NCI-H1436 (cell line): ENCODE data around the gene SOX5.

Experiments
- DNase-seq: peaks from one replicate; lab custom pipeline; 2025; lab: John Stamatoyannopoulos, UW

The SOX5 gene

GRCh38 chr12:23600919-23601318, 348.6 kb downstream of the SOX5 start:
- DNase-seq: no peak

GRCh38 chr12:23596568-23596967, 352.9 kb downstream of the SOX5 start:
- DNase-seq: no peak

- no peak for DNase-seq
Measured at GRCh38 chr12:23587833-23588559, 361.5 kb downstream of the SOX5 start.

DNA sequence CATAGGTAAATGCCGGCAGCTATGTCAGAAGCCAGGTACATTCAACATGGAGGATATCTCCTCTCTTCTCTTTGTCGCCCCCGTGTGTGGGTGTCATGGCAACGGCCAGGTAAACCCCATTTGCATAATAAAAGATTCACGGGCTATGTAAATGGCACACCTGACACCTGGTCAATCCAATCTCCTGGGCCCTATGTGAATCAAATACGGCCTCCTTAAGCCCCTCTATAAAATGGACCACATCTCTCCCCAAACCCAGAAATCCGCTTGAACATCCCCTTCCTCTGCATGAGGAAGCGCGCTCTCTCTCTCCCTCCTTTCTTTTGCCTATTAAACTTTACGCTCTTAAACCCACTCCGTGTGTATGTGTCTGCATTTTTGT, 363.7 kb downstream of the SOX5 start:
- peak; percentile 6 for DNase-seq

- DNase-seq: no peak
Measured at GRCh38 chr12:23585156-23585781, 364.2 kb downstream of the SOX5 start.

DNA sequence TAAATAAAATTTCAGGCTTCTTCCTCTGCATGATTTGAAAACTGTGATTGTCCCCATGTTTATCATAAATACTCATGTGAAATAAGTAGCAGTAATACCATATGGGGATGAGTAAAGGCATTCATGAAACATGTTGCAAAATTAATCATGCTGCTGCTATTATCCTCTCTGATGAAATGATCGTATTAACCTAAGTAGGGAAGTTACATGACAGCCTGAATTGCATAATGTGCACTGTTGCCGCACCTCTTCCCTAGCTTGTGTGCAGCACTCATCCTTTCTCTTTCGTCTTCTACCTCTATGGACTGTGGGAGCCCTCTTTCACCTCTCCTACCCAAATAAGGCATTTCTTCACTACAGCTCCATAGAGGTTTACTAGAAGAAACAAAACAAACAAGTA, 367.6 kb downstream of the SOX5 start:
- no peak for DNase-seq

GRCh38 chr12:23579257-23579656, 370.2 kb downstream of the SOX5 start:
- DNase-seq: no peak

- DNase-seq: no peak
Measured at GRCh38 chr12:23576372-23576771, 373.1 kb downstream of the SOX5 start.

DNA sequence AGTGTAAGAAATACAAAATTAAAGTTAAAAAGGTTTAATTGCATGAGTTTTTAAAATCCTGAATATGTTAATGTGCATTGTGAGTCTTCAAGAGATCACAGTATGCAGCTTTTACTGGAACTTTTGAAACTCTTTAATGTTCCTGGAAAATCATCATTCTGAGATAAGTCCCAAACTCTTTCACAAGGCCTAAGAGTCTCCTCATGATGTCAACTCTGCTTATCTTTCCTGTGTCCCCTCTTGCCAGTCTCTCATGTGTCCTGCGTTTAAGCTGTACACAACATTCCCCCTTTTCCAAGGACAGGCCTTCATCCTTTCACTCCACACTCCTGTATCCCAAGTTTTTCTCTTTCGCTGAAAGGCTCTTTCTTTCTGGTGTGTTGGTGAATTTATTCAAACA, 380.1 kb downstream of the SOX5 start:
- DNase-seq: no peak

- no peak for DNase-seq
Measured at GRCh38 chr12:23566133-23566532, 383.3 kb downstream of the SOX5 start.

DNA sequence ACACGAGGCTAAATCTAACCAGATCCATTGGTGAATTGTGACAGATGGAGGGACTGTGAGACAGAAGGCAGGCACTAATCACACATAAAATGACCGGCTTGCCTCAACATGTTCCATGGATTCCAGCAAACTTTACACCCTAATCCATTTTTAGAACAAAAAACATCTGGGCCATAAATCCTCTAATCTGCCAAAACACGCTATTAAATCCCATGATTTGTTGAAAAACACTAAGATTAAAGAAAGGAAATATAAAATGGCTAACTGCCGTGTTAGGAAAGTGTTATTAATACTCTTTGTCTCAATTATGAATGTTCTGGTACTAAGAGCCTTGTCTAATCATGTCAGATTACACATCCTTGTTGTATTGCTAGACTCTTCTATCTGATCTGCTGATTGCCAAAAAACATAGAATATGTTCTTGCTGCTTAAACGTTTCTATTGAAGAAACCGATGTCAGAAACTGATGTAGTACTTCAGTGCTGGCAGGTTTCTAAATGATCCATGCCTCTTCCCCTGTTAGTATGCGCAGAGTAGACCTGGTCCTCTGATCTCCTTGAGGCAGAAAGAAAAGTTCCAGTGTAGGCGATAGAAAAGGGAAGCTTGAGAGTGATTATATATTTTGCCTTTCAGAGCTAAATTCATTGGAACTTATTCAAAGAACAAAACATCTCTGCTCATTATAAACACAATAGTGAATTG, 384.9 kb downstream of the SOX5 start:
- no peak for DNase-seq

DNA sequence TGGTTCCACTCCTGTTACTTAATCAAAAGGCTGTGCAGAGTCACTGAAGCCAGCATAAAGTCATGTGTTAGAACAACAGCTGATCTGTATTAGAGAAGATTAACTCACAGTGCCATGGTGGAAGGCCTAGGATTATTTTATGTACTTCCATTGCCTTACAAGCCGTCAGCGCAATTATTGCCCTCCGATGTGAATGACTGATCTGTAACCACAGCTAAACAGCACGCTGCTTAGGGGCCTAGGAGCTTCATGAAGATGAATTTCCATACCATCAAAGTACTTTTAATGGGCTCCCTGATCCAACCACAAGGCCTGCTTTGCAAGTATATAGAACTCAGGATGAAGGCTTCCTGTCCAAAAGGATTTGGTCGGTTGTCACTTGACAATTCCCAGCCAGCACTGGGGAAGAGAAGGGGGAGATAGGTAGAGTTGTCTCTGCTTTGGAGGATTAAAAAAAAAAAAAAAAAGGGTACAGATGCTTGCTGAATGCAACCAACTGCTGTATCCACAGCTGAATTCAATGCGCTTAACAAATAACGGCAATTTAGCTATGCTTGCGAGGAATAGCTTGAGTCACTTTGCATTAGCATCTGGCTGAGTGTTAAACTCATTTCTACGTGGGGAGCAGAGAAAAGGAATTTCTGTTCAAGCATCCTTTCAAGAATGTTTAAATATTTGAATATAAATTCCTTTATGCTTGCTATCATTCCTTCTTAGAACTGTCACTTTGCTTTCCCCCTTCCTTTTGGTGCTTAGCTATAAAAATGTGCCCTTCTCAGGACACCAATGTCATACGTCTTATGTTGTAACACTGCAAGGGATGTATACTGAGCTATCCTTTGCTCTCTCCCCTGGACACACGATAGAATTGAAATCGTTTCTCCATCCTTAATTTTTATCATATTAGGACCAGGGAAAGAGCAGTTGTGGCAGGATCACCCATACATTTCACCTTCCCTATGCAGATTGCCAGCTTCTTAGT, 387.8 kb downstream of the SOX5 start:
- DNase-seq: no peak

DNA sequence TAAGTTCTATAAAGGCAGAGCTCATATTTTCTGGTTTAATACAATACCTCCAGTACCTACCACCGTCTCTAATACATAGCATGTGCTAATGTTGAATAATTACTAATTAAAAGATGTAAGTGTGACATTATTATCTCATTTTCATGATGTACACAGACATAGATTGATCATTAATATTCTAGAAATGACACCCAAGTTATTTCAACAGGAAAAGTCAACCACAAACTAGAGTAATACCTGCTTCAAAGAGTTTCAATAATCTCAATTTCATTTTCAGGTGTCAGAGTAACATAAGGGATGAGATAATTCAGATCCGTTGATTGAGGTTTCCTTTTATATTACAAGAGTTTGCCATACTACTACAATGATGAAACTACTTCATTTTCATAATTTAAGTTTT, 388.9 kb downstream of the SOX5 start:
- no peak for DNase-seq

- DNase-seq: no peak
Measured at GRCh38 chr12:23559268-23559753, 390.2 kb downstream of the SOX5 start.

DNA sequence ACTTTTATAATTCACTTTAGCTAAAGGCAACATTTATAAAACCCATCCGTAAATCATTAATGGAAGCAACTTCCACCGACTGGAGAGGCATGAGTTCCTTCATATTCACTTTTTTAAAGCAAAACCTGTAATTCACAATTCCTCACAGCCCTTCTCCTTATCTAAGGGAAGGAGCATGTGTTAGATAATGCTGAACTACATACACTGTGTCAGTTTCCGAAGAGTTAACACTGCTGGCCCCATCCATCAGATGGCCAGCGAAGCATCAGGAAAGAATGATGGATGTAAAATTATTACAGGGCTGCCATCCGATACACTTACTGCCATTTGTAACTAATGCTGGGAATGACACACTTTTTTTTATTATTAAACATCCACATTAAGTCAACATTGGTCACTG, 392.8 kb downstream of the SOX5 start:
- DNase-seq: no peak

GRCh38 chr12:23555825-23556207, 393.7 kb downstream of the SOX5 start:
- DNase-seq: peak; percentile 11

DNA sequence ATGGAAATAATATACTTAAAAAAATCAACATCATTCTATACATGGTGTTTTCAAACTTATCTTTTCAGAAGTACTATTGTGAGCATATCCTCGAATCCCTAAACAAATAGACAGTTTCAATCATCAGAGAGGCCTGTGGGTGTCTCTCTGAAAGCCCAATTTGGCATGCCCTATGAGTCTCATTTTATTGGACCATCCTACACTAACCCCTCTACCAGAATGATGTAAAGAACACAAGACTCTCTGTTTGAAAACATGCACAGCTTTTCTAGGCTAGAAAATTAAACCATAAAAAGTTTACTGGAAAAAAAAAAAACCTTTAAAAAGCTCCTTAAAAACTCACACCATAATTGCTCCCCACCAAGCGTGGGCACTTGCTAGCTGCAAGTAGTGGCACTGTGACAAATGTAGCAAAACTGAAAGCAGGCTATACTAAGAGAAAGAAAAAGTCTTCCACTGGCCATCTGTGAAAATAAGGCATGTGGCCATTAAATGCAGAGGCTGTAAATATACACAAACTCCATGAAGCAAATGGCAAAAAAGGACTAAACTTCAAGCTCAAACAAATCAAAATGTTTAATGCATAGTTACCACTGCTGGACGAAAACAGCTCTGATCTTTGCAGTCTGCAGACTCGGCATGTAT, 394.2 kb downstream of the SOX5 start:
- DNase-seq: no peak

GRCh38 chr12:23552417-23552816, 397.1 kb downstream of the SOX5 start:
- no peak for DNase-seq

DNA sequence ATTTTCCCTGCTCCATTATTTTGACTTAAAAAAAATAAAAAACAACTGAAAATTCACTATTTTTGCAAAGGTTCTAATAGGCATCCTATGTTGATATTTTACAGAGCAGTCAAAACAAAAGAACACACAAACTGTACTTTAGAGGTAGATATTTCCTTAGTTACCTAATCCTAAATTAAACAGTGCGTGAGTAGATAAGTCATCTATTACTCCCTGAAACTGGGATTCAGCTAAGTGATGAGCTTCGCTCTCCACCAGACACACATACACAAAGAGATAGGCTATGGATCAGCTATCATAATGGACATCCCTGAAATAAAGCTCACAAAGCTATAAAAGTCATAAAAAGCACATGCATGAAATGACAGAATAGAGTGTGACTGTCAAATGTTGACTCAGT, 398.7 kb downstream of the SOX5 start:
- no peak for DNase-seq

DNA sequence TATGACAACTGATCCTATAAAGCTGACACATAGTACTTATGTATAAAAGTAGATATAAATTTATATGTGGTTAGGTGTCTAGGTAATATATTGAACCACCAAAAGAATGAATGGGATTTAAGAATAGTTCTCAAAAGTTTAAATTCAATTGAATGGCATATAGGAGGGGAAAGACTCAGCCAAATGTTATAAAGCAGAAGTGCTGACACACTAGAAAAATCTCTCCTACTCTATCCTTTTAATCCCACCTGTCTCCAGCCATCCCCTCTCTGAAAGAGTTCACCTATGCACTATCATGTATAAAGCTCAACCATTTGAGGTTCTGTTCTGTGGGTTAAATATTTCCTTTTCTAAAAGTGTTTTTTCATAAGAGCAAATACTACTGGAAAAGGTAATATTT, 400.7 kb downstream of the SOX5 start:
- no peak for DNase-seq

- DNase-seq: no peak
Measured at GRCh38 chr12:23546756-23547155, 402.7 kb downstream of the SOX5 start.

DNA sequence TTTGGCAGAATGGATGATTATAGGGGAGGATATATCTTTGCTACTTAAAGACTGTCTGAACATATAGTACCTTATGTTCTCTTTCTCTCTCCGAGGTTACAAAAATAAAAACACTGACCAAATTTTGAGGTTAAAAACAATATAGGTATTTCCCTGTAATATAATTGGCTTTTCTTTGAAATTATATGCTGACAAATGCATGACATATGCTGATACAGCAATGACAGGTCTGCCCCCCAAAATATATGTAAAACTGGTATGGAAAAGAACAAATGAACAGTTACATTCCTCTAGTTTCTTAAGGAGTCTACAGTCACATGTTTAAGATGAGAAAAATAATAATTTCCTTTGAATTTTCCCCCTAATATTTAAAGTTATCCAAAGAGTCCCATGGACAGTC, 405.7 kb downstream of the SOX5 start:
- DNase-seq: no peak
